HG03066 (cell line): Measurements from ENCODE around the gene UBE2I.

Experiments used
- ATAC-seq: cut with Tn5 transposase; IDR thresholded peaks from one replicate; pipeline ENCODE4 v1.9.1; 2021; ENCODE audit warnings: low read depth; ENCODE audit not compliant: unreplicated experiment

The UBE2I gene

DNA sequence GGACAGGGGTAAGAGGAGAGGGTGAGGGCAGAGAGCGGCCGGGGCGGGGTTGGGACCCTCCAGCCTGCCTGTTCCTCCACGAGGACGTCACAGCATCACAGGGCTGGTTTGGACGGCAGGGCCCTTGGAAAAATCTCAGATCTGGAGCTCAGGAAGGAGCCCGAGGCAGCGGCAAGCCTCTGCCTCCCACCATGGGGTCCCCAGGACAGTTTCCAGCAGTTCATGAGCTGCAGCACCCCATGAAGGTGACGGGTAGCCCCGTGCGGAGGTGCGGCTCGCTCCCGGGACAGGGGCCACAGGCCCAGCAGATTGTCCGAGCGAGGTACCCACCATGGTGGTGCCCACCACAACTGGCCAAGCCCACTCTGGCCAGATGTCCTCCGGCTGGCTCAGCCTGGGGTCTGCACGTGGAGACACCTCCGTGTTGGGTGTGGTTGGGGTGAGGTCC, 32.3 kb upstream of the UBE2I start:
- ATAC-seq, result no peak

DNA sequence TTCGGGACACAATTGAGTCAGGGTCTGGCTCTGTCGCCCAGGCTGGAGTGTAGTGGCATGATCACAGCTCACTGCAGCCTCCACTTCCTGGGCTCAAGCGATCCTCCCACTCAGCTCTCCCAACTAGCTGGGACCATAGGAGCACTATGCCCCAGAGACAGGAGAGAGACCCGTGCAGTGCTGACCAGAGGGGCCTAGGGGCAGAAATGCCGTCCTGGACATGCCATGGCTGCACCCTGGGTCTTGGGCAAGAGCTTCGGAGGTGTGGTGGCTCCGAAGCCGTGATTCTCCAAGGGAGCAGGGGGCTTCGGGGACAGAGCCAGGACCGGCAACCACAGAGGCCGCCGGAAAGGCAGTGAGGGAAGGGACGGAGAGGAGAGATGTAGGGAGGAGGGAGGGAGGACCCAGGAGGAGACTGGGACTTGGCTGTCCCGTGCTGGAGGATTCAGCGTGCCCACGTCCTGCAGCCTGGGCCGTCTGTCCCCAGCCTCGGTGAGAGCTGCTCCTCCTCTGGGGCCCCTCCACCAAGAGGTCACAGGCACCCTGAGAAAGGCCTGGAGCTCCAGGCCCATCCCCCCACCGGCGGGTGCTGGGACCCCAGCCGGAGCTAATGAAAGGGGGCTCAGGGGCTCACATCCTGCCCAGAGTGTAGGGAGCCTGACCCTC, 31.7 kb upstream of the UBE2I start:
- ATAC-seq, result no peak

DNA sequence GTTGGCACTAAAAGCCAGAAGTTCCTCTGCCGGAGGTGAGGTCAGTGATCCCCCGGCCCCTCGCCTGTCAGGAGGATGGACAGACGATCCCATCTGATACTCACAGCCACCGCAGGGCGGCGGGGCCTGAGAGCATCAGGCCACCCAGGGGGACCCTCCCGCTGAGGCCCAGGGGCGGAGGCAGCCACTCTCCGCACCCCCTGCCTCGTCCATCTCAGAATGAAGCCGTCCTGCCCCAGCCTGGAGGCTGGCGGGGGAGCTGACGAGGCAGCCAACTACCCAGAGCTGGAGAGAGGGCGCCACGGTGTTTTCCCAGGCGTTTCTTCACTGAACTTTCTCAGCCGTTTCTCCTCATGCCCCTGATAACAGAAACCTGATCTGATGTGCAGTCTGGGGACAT, 31.0 kb upstream of the UBE2I start:
- ATAC-seq, result no peak

DNA sequence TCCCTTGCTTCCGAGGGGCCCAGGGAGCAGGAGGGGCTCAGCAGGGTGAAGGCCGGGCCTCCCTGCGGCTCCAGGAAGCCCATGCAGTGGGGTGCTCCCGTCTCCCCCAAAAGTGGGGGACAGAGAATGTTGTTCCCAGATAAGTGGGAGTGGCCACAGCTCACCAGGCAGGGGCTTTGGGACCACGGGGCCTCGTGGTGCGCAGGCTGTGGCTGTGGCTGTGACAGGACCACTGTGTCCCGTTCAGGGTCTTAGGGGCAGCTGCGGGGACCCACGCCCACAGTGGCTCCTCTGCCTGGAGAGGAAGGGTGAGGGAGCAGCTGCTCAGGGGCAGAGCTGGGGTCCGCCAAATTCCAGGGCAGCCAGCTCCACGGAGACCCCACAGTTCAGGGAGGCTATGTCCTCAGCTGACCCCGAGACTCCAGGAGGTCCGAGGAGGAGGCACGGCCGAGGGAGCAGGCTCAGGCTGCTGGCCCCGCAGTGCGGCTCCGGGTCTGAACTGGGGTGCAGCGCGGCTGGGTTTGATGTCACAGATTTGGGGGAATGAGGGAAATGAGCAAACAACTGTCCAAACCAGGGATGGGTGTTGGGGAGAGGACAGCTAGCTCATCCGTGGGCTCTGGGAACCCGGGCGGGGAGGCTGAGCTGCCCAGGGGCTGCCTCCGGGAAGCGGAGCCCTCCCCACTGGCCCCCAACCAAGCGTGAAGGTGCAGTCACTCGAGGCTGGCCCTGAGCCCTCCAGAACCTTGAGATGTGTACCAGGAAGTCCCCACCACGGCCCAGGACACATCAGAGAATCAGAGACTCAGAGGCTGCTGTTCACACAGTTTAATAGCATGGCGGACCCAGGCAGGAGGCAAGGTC, 30.1 kb upstream of the UBE2I start:
- no peak for ATAC-seq

DNA sequence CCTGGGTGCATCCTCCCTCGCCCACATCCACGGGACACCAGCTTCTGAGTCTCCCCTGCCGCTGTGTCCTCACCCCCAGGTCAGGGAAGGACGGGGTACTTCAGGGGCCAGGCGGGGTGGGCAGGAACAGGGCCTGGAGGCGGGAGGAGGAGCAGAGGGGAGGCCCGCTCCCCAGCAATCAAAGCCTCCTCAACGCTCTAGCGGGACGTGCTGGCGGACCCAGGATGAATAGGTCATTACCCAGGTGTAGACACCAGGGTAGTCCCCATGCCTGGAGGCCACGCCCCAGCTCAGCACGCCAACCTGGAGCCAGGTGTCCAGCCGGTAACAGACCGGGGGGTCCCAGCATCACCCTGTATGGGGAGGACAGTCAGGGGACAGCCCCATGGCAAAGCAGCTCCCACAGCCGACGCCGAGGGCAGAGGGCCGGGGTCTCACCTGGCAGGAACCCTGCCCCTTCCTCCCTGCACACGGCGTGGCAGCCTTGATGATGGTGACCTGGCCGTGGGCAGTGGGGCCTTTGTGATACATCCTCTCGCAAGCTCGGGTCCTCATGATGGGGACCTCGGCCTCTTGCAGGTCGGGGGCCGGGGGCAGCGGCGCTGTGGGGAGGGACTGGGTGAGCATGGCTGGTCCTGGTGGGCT, 29.4 kb upstream of the UBE2I start:
- no peak for ATAC-seq

DNA sequence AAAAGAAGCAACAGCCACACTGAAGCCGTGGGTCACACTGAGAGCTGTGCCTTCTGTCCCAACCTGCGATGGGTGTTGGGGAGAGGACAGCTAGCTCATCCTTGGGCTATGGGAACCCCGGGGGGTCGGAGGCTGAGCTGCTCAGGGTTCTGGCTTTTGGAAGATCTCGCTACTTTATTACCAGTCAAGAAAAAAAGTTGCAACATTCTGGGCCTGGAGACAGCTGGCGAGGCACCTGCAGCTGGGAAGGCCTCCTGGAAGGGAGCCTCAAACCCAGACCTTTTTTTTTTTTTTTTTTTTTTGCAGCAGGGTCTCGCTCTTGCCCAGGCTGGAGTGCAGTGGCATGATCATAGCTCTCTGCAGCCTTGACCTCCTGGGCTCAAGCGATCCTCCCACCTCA, 28.7 kb upstream of the UBE2I start:
- no peak for ATAC-seq

DNA sequence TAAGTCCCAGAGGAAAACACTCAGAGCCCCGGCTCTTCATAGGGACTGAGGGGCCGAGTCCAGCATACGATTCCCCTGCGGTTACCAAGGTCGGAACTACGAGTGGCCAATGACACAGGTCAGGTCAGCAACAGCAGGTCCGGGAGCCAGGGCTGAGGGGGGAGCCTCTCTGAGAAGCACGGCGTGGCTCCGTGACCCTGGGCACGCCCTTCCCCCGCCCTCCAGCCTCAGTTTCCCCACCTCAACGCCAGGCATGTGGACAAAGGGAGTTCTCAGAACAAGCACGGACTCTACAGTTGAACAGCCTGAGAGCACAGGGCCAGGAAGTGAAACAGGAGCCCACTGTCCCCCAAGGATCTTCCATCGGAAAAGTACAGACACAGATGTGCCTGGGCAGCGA, 27.9 kb upstream of the UBE2I start:
- ATAC-seq, result no peak

DNA sequence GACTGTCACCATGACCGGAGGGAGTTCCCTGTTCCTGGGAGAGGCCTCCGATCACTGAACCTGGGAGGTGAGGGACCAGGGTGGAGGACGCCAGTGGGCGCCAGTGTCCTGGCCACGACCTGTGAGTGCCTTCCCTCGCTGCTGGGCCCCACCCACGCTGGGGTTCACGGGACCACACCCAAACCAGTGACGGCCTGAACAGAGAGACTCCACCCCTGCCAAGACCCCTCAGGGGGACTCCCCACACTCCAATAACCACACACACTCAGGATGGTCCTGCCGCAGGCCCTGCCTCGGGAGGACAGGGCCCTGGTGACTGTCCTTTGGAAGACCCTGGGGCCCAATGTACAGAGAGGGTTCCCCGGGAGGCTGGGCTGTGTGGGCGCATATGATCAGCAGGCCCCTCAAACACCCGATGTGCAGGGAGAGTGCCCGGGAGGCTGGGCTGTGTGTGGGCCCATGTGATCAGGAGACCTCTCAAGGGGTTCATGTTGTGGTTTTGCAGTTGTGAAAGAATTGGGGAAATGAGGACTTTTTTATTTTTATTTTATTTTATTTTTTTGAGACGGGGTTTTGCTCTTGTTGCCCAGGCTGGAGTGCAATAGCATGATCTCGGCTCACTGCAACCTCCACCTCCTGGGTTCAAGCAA, 27.0 kb upstream of the UBE2I start:
- no peak for ATAC-seq

DNA sequence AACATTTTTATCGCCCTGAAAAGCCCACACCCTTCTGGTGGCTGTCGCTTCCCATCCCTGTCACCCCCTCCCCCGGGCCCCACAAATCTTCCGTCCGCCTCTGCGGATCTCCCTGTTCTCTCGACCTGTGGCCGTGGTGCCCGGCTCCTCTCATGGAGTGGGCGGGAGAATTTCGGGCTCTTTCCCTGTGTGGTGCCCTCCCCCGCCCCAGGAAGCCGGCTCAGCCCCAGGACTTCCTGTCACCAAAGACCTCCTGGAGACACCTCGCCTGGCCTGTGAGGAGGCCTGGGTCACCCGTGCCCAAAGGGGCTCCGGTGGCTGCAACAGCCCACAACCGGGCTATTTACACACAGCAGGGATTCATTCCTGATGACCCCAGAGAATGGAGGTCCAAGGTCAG, 26.1 kb upstream of the UBE2I start:
- ATAC-seq, result no peak

DNA sequence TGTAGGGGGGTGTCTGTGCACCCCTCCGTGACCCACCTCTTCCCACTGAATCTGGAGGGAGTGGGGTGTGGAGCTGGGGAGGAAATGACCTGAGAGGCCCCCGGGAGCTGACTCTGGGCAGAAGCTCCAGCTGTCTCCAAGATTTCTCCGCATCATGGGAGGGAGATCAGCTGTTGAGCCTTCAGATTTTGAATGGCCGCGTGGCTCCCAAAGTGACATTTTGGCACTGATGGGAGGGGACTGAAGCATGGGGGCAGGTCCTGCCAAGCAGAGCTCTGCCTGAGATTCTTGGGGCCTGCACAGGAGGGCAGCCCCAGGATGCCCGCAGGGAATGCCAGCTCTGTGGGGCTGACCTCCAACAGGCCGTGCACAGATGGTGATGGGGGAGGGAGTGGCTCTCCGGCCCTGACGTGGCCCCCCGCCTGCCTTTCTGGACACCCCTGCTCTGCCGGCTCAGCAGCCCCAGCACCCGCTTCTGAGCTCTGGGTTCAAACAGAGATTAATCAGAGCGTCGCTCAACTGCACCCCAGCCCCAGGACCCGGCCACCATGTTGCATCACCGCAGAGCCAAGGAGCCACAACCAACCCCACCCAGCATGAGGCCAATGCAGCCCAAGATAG, 25.3 kb upstream of the UBE2I start:
- no peak for ATAC-seq

DNA sequence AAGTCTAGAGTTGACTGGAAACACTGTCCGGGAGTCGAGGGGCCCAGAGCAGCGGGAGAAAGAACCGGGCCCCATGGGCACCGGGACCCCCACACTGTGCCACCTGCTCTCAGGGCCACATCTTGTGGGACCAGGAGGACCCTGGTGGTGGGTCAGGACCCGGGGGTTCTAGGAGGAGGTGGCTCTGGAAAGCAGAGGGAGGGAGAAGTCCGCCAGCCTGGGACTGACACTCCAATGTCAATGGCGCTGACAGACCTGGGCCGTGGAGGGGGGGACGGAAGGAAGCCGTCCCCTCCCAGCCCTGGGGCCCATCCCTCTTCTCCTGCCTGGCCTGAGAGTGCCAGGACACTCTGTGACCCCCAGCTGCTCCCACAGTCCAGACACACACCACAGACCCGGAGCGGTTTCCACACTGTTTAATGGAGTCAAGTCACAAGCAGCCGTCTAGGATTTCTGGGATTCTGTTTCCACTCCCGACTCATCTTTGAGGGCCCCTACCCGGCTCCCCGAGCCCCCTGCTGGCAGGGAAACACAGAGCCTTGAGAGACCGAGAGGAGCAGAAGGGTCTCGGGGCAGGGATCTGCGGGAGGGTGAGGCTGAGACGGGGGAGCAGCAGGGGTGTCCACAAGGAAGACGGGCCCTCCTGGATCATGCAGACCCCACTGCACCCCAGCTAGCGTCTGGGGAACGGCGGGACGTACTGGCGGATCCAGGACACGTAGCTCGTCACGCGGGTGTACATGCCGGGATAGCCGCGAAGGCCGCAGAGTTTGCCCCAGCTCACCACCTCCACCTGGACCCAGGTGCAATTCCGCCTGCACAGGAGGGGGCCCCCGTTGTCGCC, 23.5 kb upstream of the UBE2I start:
- no peak for ATAC-seq

DNA sequence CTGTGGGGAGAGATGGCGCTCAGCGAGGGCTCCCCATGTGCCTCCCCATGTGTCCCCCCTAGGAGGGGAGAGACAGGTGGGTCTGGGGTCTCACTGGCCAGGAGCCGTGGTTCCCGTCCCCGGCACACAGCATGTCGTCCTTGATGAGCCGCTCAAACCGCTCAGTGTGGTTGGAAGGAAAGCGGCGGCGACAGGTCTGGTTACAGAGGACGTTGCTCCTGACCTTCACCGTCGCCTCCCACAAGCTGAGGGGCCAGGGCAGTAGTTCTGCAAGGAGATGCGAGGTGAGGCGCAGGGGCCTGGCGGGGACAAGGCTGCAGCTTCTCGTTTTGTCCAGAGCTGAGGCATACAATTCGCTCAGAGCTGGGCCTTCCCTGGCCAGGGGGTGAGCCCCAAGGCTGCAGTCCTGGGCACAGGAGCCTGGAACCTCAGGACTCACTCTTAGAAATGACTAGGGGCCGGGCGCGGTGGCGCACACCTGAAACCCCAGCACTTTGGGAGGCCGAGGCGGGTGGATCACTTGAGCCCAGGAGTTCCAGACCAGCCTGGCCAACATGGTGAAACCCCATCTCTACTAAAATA, 22.8 kb upstream of the UBE2I start:
- no peak for ATAC-seq

DNA sequence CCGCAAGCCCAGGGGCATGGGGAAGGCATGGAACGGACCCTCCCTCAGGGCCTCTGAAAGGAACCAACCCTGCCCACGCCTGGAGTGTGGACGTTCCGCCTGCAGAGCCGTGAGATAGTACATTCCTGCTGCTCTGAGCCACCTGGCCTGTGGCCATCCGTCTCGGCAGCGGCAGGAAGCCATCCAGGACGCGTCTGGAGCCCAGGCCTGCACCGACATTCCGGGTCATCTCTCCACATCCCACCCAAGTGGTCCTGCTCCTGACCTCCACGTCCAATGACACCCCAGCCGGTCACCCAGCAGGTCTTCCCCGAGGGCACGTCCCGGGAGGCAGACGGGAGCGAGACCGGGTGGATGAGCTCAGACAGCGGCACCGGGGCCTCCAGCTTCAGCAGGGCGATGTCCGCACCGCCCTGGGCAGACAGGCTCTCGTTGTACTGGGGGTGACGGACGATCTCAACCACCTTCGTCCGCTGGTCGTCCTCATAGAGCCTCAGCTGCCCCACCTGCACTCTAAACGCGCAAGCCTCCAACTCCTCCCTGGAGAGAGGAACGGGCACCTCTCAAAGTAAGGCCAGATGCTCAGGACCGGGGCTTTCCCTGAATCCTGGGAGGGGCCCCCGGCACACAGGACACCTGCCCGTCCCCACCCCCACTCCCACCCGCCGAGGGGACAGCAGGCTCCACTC, 21.3 kb upstream of the UBE2I start:
- no peak for ATAC-seq

DNA sequence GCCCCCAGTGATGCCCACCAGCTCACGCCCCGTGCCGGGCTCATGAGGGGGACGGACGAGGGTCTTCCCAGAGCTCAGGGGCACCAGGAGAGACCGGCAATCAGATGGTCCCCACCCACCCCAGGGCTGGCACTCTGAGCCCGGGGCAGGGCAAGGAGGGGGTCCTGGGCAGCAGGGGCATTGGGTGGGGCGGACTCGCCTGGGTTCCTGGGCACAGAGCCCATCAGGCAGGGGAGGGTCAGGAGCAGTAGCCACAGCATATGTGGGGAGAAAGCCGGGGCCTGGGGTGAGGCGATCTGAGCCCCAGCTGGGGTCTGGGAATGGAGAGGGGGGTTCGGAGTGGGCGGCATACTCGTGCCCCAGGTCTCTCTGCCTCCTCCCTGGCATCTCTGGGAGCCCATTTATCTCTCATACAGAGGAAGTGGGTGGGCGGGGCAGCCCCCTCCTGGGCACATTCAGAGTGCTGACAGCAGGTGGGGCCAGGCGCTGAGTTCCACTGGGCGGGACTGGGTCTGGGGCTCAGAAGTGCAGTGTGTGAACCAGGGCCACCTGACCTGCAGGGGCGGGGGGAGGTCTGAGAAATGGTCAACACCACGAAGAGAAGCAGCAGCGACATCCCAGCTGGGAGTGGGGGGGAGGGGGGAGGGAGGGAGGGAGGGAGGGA, 20.5 kb upstream of the UBE2I start:
- ATAC-seq, result no peak

DNA sequence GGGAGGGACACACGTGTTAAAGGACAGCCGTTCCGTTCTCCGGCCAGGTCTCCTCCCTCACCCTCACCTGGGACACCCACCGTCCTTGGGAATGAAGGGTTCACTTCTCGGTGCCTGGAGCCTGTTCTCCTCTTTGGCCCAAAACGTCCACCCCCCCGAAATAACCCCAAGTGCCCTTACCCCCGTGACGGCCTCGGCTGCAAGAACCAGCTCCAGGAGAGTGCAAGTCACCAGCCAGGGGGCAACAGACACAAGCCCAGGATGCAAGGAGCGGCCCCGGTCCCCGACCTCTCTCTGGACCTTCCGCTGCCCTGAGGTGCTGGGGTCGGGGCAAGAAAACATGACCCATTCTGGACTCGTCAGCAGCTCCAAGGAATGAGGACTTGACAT, 20.0 kb upstream of the UBE2I start:
- no peak for ATAC-seq

DNA sequence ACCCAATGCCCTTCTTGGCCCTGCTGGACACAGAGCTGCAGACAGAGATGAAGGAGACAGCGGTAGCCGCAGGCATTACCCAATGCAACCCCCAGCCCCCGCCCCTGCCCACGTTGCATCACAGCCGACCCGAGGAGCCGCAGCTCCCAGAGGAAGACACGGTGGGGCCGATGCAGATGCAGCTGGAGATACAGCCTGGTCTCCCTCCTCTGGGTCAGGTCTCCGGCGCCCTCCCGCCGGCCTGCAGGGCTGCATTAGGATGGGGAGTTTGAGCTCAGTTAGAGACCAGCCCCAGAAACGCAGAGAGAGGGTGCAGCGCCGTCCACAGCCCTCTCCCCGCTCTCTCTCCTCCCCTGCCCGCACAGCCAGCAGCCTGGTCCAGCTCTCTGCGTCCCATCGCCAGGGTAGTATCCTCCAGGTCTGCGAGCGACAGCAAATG, 19.4 kb upstream of the UBE2I start:
- no peak for ATAC-seq

DNA sequence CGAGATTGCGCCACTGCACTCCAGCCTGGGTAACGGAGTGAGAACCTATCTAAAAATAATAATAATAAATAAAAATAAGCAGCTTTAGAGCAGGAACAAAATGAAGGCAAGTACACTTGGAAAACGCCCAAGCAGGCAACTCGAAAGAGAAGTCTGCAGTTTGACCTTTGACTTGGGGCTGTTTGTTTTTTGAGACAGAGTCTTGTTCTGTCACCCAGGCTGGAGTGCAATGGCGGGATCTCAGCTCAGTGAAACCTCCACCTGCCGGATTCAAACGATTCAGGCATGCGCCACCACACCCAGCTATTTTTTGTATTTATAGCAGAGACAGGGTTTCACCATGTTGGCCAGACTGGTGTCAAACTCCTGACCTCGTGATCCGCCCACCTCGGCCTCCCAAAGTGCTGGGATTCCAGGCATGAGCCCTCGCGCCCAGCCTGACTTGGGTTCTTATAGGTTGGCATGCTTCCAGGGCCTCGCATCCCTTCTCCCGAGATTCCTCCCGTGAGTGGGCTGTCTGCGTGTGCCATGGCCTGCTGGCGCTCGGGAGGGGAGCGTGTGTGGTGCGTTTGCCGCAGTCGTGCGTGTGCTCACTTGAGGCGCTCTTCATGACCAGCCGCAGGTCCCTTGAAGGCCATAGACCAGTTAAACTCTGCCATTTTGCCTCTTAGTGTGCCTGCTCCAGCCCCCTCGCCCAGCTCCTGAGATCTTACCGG, 18.4 kb upstream of the UBE2I start:
- ATAC-seq, result no peak

DNA sequence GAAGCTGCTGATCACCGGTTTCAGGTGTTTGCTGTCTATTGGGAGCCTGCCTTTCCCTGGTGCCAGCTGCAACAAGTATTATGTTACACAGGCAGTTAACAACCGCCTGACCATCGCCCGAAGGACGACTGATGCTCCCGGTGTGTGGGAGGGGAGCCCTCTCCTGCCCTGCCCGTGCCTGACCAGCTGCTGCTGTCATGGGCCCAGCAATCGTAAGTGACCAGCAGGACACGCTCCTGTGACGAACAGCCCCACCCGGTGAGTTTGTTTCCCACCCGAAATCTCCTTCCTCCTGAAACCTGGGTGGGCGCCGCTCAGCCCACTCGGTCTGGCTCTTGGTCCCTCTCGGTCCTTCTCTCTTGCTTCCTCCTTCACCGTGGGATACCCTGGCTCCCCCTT, 17.9 kb upstream of the UBE2I start:
- no peak for ATAC-seq
